ENCODE measurements around the gene ISG20.

Gene ISG20

DNA sequence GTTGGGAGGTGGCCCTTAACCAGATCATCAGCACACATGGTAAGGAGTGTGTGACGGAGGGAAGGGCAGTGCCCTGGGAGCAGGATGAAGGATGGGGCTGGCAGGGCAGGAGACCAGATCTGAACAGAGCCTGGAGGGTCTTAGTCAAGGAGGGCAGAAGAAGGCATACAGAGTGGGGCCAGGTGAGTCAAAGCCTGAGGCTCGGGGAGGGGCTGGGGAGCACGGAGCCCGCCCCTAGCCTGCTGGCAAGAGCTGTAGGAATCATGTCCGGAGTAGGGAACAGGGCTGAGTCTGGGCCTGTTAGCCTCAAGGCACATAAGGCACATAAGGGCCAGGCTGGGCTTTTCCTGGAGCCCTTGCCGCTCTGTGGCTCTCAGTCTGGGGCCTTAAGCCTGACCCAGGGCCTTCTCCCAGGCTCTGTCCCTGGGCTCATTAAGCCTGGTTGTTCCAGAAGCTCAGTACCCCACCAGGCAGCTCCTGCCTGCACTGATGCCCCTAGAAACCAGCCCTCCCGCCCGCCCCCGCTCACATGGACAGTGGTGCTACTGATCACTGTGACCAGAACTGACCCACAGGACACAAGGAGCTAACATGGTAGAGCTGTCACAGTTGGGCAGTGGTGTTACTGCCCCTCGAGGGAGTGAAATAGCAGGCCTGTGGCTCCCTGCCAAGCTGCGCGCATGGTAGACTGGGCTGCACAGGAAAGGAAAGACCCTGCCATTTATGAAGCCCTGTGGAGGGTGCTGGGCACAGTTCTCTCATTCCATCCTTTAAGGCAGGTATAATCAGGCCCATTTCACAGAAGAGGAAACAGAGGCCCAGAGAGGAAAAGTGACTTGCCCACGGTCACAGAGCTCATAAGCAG, 14.6 kb downstream of the ISG20 start:
- DNase-seq (ENCODE audit: low read depth in 2 of 2): no peak

DNA sequence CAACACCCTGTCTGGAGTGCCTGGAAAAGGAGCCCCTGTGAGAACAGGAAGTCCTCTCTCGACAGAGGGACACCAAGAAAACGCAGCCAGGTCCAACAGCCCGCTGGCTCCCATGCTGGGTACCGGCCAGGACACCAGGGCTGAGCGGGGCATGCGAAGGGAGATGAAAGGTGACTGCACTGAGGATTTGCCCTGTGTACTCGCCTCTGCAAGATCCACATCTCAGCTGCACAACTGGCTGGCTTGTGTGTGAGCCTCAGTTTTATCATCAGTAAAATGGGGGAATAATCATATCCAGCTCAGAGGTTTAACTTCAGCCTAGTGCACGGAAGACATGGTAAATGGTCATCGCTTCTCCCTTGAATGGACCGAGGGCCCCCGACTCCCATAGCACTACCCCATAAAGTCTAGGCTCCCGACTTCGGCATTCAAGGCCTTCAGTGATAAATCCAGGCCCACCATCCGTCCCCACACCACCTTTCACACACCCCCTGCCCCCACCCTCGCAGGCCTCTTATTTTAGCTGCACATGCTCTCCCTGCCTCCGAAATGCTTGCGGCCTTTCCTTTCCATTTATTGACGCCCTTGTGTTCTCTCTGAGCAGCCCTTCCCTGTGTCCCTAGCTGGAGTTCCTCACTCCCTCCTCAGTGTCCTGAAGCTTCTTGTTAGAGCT, 15.8 kb downstream of the ISG20 start:
- no peak for DNase-seq (ENCODE audit: low read depth in 2 of 2)

DNA sequence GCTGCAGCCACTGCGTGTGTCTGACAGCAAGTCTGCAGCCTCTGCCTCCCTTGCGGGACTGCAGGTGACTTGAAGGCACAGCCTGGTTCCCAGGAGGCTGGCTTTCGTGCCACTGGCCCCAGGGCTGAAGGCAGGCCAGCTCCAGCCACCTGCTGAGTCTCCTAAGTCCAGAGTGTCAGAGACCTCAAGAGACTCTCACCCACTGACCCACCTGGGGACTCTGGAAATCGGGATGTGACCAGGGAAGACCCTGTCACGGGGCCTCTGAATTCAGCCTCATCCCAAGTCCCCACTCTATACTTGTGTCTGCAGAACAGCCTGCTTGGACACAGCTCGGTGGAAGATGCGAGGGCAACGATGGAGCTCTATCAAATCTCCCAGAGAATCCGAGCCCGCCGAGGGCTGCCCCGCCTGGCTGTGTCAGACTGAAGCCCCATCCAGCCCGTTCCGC, 16.3 kb downstream of the ISG20 start:
- DNase-seq (ENCODE audit: low read depth in 2 of 2): no peak

DNA sequence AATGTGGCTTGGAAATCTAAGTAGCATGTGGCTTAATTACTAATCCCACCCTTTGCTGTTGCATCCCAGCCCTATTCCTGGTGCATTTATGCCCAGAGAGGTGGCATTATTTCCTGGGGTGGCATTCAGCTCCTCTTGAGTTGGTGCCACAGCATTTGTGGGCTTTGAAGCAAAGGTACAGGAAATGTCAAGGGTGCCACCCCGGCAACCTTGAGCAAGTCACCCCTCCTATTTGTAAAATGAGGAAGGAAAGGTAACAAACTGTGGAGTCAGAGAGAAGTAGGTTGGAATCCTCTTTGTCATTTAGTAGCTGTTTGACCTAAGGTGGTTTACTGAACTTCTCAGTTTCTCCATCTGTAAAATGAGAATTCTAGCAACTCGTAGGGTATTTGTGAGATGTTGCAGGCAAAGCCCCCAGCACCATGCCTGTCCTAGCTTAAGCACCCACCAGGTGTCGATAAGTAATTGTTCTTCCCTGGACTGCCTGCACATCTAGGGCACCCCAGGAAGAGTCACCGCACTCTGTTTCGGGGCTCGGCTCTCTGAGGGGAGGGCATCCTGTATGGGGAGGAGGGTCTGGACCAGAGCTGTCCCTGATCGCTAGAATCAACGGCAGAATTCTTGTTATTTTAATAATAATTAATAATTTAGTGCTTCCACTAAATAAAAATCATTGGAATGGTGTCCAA, 17.1 kb downstream of the ISG20 start:
- no peak for DNase-seq (ENCODE audit: low read depth in 2 of 2)

DNA sequence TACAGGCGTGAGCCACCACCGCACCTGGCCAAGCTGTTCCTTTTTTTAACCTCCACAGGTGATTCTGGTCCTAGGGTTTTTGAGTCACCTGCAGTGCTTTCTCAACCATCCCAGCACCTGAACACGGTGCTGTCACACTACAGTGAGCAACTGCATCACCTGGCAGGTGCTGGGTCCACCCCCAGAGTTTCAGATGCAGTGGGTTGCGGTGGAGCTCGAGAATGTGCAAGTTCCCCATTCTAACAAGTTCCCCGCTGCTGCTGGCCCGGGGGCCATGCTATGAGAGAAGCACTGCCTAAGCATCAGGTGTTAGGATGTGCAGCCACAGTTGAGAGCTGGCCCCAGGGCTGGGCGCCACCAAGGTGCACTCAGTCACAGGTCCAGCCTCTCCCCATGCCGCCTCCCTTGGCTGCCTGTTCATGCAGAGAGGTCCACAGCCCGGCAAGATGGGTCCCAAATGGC, 18.0 kb downstream of the ISG20 start:
- no peak for DNase-seq (ENCODE audit: low read depth in 2 of 2)

- DNase-seq (ENCODE audit: low read depth in 2 of 2): no peak
These were observed 18.7 kb downstream of the ISG20 start for GRCh38 chr15:88657326-88658069.

DNA sequence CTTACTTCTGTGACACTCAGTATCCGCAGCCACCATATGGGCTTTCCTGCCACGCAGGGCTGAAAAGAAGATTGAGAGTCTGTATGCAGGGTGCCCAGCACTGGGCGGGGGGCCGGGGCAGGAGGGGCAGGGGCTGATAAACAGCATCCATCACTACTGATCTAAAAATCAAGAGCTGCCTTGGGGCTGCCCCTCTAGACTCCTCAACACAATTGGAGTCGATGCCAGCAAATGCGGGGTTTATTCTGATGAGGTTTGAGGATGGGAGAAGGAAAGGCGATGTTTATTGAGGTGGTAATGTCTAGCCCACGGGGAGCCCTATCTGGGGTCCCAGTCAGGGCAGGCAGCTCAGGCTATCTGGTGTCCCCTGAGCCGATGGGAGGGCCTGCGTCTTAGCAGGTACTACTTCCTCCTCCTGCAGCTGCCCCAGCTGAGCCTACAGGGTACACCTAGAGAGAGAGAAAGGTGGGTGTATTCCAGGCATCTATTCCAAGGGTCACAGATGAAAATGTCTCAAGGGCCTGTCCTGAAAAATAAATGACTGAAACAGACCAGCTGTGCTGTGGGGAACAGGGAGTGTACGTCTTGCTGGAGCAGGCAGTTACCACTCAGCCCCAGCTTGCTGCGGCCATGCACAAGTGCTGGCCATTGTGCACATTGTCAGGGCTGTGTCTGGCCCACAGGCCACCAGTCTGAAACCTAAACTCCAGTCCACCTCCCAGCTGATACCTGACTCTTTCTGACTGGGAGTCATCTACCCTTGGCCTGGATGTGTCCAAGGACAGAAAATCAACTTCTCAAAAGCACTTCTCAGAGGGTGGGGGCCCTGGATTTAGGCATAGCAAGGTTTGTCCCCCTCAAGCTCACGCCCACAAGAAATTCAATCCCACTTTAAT, 19.5 kb downstream of the ISG20 start:
- no peak for DNase-seq (ENCODE audit: low read depth in 2 of 2)

- no peak for DNase-seq (ENCODE audit: low read depth in 2 of 2)
These were observed 20.4 kb downstream of the ISG20 start for GRCh38 chr15:88658972-88659931.

GRCh38 chr15:88661041-88661700, 22.4 kb downstream of the ISG20 start:
- DNase-seq (ENCODE audit: low read depth in 2 of 2): no peak

GRCh38 chr15:88661761-88662556, 23.1 kb downstream of the ISG20 start:
- no peak for DNase-seq (ENCODE audit: low read depth in 2 of 2)

DNA sequence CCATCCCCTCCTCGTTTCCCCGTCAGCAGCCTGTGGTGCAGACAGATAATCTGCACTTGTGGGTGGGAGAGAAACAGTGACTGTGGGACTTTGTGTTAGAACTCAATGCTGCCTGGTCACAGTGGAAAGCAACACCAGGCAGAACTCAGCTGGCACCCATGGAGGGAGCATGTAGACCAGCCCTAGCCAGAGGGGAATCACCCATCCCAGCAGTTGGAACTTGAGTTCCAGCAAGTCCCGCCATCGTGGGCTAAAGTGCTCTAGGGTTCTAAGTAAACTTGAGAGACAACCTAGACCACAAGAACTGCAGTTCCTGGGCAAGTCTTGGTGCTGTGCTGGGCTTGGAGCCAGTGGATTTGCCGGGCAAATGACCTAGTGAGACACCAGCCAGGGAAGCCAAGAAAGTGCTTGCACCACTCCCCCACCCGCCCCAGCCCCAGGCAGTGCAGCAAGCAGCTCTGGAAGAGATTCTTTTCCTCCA, 24.4 kb downstream of the ISG20 start:
- DNase-seq (ENCODE audit: low read depth in 2 of 2): no peak

DNA sequence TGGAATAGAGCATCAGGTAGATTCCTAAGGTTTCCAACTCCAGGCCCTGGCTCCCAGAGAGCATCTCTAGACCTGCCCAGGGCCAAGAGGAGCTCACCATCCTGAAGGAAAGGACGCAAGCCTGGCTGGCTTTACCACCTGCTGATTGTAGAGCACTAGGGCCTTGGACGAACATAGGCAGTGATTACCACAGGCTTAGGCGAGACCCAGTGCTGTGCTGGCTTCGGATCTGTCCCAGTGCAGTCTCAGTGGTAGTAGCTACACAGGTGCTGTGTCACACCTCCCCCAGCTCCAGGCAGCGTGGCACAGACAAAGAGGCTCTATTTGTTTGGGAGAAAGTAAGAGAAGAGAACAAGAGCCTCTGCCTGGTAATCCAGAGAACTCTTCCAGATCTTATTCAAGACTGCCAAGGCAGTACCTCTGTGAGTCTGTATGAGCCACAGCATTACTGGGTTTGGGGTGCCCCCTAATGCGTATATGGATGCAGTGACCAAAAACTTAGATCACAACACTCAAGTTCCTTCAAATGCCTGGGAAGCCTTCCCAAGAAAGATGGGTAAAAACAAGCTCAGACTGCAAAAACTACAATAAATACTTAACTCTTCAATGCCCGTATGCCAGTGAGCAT, 25.4 kb downstream of the ISG20 start:
- DNase-seq (ENCODE audit: low read depth in 2 of 2): peak in 1 of 2 donors; percentile 36

GRCh38 chr15:88674661-88675060, 35.8 kb downstream of the ISG20 start:
- DNase-seq (ENCODE audit: low read depth in 2 of 2): no peak

GRCh38 chr15:88678755-88679154, 39.9 kb downstream of the ISG20 start:
- no peak for DNase-seq (ENCODE audit: low read depth in 2 of 2)

GRCh38 chr15:88680241-88681001, 41.6 kb downstream of the ISG20 start:
- DNase-seq (ENCODE audit: low read depth in 2 of 2): no peak

DNA sequence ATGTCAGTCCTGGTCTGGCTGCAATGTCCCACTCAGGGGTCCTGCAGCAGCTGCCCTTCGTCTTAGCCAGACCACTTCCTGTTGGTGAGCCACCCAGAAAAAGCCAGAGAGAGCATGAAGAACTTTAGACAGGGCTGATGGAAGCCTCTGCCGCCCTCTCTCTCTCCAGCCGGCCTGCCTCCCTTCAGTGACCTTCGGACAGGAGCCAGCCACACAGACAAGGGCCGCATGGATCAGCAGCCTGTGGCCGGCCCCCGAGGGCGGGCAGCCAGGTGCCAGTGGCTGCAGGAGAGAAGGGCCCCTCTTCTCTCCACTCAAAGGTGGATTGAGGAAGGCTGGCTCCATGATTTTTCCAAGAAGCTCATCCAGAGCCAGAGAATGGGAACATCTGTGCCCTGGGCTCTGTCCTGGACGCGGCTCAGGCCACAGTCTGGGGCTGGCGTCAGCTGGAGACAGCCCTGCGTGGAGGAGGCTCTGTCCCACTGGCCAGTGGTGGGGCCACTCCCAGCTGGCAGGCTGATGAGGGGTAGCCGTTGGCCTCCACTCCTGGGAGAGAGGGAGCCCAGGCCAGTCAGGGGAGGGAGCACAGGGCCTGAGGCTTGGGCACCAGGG, 42.9 kb downstream of the ISG20 start:
- no peak for DNase-seq (ENCODE audit: low read depth in 2 of 2)
